Subcutaneous adipose tissue (tissue), 4 donors: ENCODE results near the gene FUBP1. TPM values are rescaled to one million over a fixed set of nuclear protein-coding genes. Genes with fewer than 3 reads are reported as not detected.

ENCODE experiments used
- CTCF ChIP-seq: fragments of 450-650 bp; IDR thresholded peaks from one replicate; pipeline ENCODE4 v1.5.1; 2016; ENCODE audit warnings: low read depth, mild to moderate bottlenecking, control low read depth, antibody characterized with exemption, moderate library complexity
- total RNA-seq, 4 donors: library from RNA; depleted of rRNA; stranded (reverse); fragments of >200 nt; gene quantifications; one replicate each; pipeline ENCODE4 v1.1.0, GENCODE V29; 2016

The FUBP1 gene
- total RNA-seq, 4 donors from 2014 or later = 82.4 to 118 (median 92.8) TPM

GRCh38 chr1:77970192-77970591 is 8.7 kb downstream of the FUBP1 start:
- TF ChIP-seq CTCF = no peak

- no peak for TF ChIP-seq CTCF
These were observed 12.6 kb downstream of the FUBP1 start for GRCh38 chr1:77966291-77966690.

GRCh38 chr1:77961392-77961791 is 17.5 kb downstream of the FUBP1 start:
- TF ChIP-seq CTCF = no peak

- no peak for TF ChIP-seq CTCF
These were observed 20.0 kb downstream of the FUBP1 start for GRCh38 chr1:77958850-77959249.

GRCh38 chr1:77958391-77958790 is 20.5 kb downstream of the FUBP1 start:
- TF ChIP-seq CTCF = no peak

- no peak for TF ChIP-seq CTCF
These were observed 22.4 kb downstream of the FUBP1 start for GRCh38 chr1:77956464-77956863.

GRCh38 chr1:77955709-77956108 is 23.2 kb downstream of the FUBP1 start:
- TF ChIP-seq CTCF = no peak
